Measurements from ENCODE around the gene CEBPG.

DNA sequence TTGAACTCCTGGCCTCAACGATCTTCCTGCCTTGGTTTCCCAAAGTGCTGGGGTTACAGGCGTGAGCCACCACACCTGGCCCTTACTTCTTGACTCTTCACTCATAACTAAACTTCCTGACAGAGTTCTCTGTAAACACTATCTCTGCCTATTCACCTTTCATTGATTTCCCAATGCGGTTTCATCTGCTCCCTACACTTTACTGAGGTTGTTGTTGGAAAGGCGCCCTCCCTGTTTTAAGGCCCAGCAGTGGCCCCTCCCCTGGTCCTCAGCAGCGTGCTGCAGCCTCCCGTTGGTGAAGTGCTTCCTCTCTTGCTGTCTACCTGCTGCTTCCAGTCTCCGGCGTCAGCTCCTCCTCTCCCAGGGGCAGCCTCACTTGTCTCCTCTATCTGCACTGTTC, 44.4 kb upstream of the CEBPG start:
- TF ChIP-seq, protein P1, sequence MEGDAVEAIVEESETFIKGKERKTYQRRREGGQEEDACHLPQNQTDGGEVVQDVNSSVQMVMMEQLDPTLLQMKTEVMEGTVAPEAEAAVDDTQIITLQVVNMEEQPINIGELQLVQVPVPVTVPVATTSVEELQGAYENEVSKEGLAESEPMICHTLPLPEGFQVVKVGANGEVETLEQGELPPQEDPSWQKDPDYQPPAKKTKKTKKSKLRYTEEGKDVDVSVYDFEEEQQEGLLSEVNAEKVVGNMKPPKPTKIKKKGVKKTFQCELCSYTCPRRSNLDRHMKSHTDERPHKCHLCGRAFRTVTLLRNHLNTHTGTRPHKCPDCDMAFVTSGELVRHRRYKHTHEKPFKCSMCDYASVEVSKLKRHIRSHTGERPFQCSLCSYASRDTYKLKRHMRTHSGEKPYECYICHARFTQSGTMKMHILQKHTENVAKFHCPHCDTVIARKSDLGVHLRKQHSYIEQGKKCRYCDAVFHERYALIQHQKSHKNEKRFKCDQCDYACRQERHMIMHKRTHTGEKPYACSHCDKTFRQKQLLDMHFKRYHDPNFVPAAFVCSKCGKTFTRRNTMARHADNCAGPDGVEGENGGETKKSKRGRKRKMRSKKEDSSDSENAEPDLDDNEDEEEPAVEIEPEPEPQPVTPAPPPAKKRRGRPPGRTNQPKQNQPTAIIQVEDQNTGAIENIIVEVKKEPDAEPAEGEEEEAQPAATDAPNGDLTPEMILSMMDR (IDR thresholded peaks at IDR 0.05) = no peak
- TF ChIP-seq POLR2A (IDR thresholded peaks at IDR 0.05) = no peak

Data from heart left ventricle (tissue), 13 donors.